C4-2B (cell line): ENCODE data around the gene LYRM4.

Source experiments
- CTCF ChIP-seq: fragments of 450-650 bp; conservative IDR thresholded peaks from 2 replicates; pipeline ENCODE4 v1.5.1; 2017; ENCODE audit warnings: mild to moderate bottlenecking
- ZFX ChIP-seq: fragments of 450-650 bp; IDR thresholded peaks from 2 replicates; pipeline ENCODE4 v1.6.1; 2017

- TF ChIP-seq CTCF (no peak), ZFX (no peak)
Measured at GRCh38 chr6:5125152-5126006, 135.4 kb downstream of the LYRM4 start.
